Stimulated activated CD8-positive, alpha-beta memory T cell treated with anti-CD3 and anti-CD28 coated beads, Interleukin-4, amount 100 ng/mL, for 1 hour (primary cell): ENCODE data around the gene NCAM2.

ENCODE experiments used
- DNase-seq, 2 donors: peaks; one replicate each; pipeline ENCODE4 v3.0.0-alpha.2; 2020; ENCODE audit warnings: low read depth in 2 of 2, low spot score in 1 of 2

The NCAM2 gene

DNA sequence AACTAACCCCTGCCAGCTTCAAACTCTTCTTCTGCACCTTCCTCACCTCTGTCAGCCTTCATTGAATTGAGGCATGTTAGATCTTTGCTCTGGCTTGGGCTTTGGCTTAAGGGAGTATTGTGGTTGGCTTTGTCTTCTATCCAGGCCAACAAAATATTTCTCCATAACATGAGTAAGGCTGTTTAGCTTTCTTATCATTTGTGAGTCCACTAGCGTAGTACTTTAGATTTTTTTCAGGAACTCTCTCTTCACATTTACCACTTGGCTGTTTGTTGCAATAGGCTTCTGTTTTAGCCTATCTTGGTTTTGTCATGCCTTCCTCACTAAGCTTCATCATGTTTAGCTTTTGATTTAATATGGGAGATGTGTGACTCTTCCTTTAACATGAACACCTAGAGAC lies 417.5 kb downstream of the NCAM2 start:
- DNase-seq, result no peak

DNA sequence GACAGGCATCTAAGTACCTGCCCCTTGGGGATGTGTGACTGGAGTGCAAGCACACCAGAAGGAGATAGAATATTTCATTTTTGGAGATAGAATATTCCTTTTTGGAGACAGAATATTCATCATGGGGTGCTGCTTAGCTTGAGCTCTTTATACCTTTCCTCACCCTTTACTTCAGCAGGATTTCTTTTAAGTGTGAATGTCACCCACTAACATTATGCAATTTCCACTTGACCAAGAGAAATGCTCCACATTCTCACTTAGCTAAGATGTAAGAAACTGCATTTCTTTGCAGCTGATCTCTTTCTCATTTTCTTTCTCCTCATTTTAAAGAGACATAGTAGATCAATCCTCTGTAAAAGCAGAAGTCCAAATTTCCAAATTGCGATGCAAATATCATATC lies 436.7 kb downstream of the NCAM2 start:
- no peak for DNase-seq

DNA sequence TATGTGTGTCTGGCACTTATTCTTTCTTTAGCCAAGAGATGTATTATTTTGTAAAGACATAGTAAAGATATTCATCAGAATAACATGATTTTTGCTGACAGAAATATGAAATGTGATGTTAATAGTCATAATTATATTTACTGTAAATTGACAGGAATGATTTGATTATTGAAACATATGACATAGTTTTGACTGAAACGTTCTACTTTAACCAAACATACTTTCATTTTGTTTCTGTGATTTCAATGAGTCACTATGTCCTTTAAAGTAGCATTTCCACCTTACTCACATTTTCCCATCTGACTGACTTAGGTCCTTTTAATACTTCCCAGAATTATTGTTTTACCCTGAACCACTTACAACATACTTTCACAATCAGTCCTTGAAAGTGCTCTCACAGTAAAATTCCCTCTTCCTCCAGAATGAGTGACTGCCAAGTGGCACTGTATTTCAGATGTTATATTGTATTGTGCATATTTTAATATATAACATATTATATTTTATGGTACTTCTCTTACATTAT lies 437.9 kb downstream of the NCAM2 start:
- DNase-seq, result no peak

DNA sequence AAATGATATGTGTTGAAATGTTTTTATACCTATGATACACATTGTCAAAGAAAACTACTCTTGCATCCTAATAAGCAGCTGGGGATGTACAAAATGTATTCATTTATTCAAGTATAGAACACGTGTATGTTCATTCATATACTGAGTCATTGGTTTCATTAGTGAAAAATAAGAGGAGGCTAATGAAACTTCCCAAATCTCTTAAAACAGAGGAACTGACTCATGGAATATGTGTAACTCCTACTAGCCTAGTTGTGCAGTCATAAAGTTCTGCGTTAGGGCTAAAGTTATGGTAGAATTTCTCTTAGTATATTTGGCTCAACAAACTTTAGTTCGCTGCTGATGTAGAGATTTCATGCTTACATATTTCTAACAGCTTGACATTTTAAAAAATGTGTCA lies 441.6 kb downstream of the NCAM2 start:
- DNase-seq, result no peak

DNA sequence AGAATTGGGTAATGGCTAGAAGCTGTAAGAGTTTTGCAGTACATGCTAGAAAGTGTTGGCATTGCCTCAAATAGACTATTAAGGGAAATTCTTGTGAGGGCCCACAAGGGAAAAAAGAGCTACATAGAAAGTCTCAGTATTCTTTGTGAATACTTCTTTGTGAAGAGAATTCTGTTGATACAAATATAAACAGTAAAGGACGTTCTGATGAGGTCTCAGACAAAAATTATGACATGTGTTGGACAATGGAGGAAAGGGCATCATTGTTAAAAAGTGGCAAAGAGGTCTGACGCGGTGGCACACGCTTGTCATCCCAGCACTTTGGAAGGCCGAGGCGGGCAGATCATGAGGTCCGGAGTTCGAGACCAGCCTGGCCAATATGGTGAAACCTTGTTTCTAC lies 458.9 kb downstream of the NCAM2 start:
- DNase-seq, result no peak

DNA sequence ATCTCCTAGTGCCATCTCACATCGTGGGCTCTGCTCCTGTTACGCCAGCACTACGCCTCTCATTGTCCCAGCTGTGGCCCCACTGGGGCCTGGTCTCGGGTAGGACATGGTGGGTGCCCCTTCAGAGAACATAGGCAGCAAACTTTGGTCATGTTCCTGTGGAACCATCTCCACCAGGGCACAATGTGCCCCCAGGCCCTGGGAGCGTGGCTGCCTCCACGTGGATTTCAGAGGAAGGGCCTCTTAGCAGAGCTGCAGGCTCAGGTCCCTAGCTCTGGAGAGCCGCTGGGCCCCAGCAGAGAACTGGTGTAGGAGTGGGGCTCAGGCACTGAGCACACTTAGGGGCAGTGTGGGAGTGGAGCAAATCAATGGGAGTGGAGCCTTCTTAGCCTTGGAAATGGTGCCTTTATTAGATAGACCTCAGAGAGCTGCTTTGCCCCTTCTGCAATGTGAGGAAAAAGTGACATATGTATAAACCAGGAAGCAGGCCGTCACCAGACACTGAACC lies 460.0 kb downstream of the NCAM2 start:
- no peak for DNase-seq

DNA sequence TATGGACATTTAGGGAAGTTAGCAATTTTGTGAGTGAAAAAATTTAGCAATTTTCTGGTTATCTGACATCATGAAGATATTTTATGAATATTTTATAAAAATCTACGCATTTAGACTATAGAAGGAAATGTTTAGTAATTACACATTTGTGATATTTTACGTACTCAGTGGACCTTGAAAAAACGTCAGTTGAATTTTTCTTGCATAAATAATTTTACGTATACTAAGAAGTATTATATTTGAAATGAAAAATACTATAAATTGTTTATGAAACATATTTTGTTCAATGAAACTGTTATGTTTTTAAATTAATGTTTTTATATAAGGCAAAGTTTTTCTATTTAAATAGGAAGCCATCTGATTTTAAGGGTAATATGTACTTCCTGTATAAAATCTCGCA lies 462.8 kb downstream of the NCAM2 start:
- DNase-seq, result no peak

DNA sequence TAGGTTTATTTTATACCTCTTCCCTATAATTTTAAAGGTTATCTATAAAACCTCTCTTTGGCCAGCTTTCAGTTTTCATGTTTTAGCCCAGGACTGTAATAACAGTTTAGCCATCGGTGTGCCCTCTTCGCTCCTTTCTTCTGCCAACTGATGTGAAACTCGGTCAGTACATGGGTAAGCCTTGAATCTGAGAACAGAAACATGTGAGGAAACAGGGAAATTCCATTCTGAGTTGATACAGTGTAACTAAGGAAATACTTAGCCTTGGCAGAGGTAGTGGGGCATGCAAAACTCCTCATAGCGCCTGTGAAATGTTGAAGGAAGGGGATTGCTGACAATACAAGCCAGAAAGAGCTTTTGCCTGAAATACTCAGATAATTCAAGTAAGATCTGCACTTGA lies 465.2 kb downstream of the NCAM2 start:
- no peak for DNase-seq

DNA sequence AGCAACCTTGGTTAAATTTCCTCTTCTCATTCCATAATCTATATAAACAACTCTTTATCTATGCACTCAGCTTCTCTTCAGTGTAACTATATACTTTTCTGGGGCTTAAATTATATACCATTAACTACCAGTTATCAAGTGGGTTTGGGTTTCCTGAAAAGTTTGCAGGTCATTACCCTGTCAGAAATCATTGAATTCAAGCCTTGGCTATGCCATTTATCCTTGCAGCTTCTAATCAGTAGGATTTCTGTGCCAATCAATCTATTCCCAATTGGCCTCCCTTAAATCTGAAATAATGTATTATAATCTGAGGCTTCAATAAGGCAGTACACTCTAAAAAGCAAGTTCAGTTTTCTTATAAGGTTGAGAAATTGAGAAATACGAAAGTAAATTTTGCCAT lies 466.5 kb downstream of the NCAM2 start:
- no peak for DNase-seq

DNA sequence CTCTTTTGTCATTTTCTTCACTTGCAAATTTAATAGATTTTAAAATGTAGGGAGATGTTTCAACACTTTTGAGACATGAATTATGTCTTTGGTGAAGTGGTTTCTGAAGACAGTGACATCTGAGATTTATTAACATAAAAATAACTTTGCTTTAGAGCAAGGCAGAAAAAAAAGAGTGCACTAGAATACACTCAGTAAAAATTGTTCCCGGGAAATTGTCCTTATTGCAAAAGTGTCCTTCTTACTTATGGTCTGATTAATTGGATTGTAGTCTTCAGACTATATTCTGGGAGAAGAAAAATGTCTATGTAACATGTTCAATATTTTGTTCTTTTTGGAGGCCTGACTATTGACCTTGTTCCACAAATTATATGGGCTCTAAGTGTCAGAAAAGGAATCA lies 468.5 kb downstream of the NCAM2 start:
- DNase-seq, result no peak

DNA sequence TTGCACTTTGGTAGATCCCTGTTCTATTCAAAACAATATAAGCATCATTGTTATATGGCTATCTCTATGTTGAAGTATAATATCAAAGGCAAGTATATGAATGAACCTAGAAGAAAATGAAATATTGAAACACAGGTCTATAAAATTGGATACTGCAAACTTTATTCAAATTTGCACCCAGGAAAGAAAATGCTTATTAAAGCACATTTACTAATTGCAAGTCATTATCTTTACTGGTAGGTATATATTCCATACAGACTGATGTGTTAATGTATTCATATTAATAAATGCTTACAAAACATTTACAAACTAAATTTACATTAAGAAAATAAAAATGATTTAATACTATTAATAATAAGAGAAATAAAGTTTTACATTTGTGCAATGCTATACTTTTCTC lies 469.8 kb downstream of the NCAM2 start:
- DNase-seq, result no peak

DNA sequence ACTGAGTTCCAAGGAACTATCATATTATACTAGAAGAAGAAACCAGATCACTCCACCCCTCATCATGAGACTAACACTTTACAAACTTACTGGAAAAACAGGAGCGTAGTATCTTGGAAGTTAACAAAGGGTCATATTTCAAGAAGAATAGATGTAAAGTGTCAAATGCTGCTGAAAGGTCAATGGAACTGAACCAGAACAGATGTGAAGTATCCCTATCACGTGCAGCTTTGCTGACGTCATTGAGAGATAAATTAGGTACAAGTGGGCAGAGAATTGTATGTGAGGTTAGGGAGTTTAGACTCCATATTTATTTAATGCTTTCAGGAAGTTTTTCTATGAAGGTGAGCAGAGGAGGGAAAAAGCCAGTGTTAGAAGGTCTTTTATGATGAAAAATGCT lies 483.0 kb downstream of the NCAM2 start:
- no peak for DNase-seq

DNA sequence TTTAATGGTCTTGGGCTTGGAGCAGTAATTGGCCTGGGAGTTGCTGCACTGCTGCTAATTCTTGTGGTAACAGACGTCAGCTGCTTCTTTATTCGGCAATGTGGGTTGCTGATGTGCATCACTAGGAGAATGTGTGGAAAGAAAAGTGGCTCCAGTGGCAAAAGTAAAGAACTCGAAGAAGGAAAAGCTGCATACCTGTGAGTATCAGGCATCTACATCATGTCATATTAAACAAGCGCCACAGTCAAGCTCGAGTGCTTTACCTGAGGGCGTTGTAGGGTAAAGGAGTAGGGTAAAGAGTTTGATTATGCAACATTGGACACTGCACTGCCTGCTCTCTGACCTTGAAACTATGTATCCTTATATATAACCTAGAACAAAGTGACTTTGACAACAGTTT lies 510.6 kb downstream of the NCAM2 start:
- DNase-seq, result no peak

DNA sequence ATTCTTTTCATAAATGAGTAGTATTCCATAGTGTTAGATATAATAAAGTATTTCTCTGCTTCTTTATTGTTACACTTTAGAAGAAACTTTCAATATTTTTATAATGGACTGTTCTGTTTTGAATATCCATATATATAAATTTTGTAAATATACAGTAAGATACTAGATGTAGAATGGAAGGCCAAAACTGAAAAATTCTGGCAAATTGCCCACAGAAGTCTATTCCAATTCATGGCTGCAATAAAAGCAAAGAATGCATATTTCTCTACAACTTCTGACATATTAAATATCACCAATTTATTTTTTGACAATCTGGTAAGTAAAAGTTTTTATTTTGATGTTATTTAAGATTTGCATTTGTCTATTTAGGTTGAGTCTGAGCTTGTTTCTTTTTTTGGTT lies 532.5 kb downstream of the NCAM2 start:
- DNase-seq, result no peak

DNA sequence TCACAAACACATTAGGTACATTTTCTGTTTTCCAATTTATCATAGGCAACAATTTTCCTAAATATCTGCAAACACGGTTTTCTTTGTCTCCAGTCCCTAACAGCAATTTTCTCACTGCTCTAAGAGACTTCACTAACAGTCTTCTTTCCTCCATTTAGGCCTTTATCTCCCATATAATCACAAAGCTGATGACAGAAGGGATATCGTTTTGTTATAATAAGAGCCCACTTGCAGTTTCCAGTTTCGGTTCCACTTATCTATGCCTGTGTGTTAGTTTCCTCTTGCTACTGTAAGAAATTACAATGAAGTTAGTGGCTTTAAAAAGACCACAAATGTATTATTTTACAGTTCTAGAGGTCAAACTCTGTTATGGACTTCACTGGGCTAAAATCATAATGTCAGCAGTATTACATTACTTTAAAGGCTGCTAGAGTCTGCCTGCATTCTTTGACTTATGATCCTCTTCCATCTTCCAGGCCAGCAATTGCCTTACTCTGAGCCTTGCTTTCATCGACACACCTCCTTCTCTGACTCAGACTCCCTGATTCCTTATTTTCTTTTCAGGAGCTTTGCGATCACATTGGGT lies 549.3 kb downstream of the NCAM2 start:
- DNase-seq, result no peak

DNA sequence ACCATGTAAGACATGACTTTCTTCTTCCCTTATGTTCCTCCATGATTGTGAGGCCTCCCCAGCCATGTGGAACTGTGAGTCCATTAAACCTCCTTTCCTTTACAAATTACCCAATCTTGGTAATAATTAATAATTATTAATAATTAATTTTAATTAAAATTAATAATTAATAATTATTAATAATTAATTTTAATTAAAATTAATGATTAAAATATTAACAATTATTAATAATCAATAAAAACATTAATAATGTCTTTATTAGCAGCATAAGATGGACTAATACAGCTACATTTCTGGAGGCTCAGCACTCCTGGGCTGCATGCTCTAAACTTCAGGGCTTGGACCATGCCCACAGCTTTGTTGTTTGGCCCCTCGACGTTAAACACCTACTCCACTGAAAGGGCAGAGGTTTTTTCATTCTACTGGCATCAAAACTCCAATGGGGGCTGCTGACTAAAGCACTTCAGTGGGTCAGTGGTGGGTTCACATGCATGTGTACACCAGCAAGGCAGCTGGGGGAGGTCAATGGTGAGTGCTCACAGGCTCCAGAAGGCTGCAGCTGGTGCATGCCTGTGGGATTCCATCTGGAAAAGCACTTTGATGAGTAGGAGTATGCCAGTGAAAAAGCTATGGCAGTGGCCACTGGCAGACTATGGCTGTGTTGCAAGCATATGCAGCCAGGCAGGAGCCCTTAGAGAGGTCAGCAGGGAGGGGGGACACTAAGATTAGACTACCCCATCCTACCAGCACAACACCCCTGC lies 561.3 kb downstream of the NCAM2 start:
- no peak for DNase-seq
